Fibroblast of gingiva (primary cell): ENCODE data around the gene UGT1A7.

Experiments used
- DNase-seq: peaks from one replicate; pipeline ENCODE4 v3.0.0-alpha.2; 2011; ENCODE audit warnings: low read depth

Gene UGT1A7

GRCh38 chr2:233818639-233819621 lies 137.2 kb downstream of the UGT1A7 start:
- DNase-seq: no peak

- no peak for DNase-seq
Observed at GRCh38 chr2:233819884-233820773, 138.4 kb downstream of the UGT1A7 start.

GRCh38 chr2:233820774-233821105 lies 139.0 kb downstream of the UGT1A7 start:
- no peak for DNase-seq

- DNase-seq: no peak
Observed at GRCh38 chr2:233821196-233821595, 139.5 kb downstream of the UGT1A7 start.

GRCh38 chr2:233821709-233822100 lies 140.0 kb downstream of the UGT1A7 start:
- DNase-seq: no peak

GRCh38 chr2:233822101-233822771 lies 140.5 kb downstream of the UGT1A7 start:
- no peak for DNase-seq
